ENCODE results near the gene CCL25.

- TF ChIP-seq RFX5 (IDR thresholded peaks at IDR 0.05; ENCODE audit: low read depth, low read length): no peak
- no peak for TF ChIP-seq STAT5B (CRISPR knock-in tag; IDR thresholded peaks at IDR 0.05)
- no peak for TF ChIP-seq FOXK2 (IDR thresholded peaks at IDR 0.05)
- TF ChIP-seq ARID5B (CRISPR knock-in tag; IDR thresholded peaks at IDR 0.05): no peak
- TF ChIP-seq HES4 (CRISPR knock-in tag; IDR thresholded peaks at IDR 0.05; ENCODE audit: borderline replicate concordance): no peak
- TF ChIP-seq PRDM10 (CRISPR knock-in tag; IDR thresholded peaks at IDR 0.05; ENCODE audit: low read depth): no peak
- TF ChIP-seq, protein P1, sequence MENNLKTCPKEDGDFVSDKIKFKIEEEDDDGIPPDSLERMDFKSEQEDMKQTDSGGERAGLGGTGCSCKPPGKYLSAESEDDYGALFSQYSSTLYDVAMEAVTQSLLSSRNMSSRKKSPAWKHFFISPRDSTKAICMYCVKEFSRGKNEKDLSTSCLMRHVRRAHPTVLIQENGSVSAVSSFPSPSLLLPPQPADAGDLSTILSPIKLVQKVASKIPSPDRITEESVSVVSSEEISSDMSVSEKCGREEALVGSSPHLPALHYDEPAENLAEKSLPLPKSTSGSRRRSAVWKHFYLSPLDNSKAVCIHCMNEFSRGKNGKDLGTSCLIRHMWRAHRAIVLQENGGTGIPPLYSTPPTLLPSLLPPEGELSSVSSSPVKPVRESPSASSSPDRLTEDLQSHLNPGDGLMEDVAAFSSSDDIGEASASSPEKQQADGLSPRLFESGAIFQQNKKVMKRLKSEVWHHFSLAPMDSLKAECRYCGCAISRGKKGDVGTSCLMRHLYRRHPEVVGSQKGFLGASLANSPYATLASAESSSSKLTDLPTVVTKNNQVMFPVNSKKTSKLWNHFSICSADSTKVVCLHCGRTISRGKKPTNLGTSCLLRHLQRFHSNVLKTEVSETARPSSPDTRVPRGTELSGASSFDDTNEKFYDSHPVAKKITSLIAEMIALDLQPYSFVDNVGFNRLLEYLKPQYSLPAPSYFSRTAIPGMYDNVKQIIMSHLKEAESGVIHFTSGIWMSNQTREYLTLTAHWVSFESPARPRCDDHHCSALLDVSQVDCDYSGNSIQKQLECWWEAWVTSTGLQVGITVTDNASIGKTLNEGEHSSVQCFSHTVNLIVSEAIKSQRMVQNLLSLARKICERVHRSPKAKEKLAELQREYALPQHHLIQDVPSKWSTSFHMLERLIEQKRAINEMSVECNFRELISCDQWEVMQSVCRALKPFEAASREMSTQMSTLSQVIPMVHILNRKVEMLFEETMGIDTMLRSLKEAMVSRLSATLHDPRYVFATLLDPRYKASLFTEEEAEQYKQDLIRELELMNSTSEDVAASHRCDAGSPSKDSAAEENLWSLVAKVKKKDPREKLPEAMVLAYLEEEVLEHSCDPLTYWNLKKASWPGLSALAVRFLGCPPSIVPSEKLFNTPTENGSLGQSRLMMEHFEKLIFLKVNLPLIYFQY (CRISPR knock-in tag; IDR thresholded peaks at IDR 0.05; ENCODE audit: borderline replicate concordance): no peak
- TF ChIP-seq RAD21 (CRISPR knock-in tag; IDR thresholded peaks at IDR 0.05): no peak
- no peak for TF ChIP-seq ATF3 (CRISPR knock-in tag; IDR thresholded peaks at IDR 0.05)
- TF ChIP-seq KDM5B (CRISPR knock-in tag; IDR thresholded peaks at IDR 0.05; ENCODE audit: borderline replicate concordance): no peak
- no peak for TF ChIP-seq JDP2 (CRISPR knock-in tag; IDR thresholded peaks at IDR 0.05; ENCODE audit: borderline replicate concordance)
- no peak for TF ChIP-seq CTCF (CRISPR knock-in tag; IDR thresholded peaks at IDR 0.05)
These were observed 56.9 kb downstream of the CCL25 start for GRCh38 chr19:8109455-8109854.

All from HepG2 (cell line).